K562 (cell line): ENCODE data around the gene WDR45B. TPM values are rescaled to one million over a fixed set of nuclear protein-coding genes. Genes with fewer than 3 reads are reported as not detected.
A peak's percentile ranks its signal among the peaks of the same experiment; 100 is the strongest.

Experiments used
- ATAC-seq: fragments of 200-7000 bp; cut with Tn5 transposase; 3 replicates; pipeline ENCODE4 v1.9.1; 2020; ENCODE audit warnings: moderate library complexity
- BruUV-seq: library from RNA; stranded (reverse); fragments of 400-500 nt; replicated peaks from 2 replicates; lab custom pipeline; 2021; lab: Mats Ljungman, UMichigan
- CTCF ChIA-PET: fragments of 300-600 bp; formaldehyde crosslinking; extraction: SDS; loops from one replicate; lab custom pipeline; 2021; ENCODE audit warnings: low intra/inter-chr PET ratio; lab: Yijun Ruan, JAX
- POLR2A ChIA-PET: fragments of 300-600, 350-650 bp; sonication (Branson Sonifier 250); formaldehyde crosslinking; extraction: SDS; loops from one replicate; lab custom pipeline; 2021; ENCODE audit warnings: antibody characterized with exemption, inconsistent platforms; lab: Yijun Ruan, JAX
- DNase-seq, 4 experiments: peaks; one replicate each; pipeline versions ENCODE4 v3.0.0 to v3.0.0-alpha.2; 2011 to 2018; ENCODE audit warnings: low spot score in 3 of 4, mixed read lengths in 3 of 4; ENCODE audit errors: extremely low read depth in 1 of 4
- FAIRE-seq: peaks from 2 replicates; lab custom pipeline; 2011; peaks lifted over from hg19 to GRCh38; lab: Jason Lieb, UNC
- H2AFZ ChIP-seq: 2 replicates; pipeline ENCODE4 v1.6.0; 2011; ENCODE audit warnings: low read depth, low read length, control low read depth, inconsistent platforms
- H3K27ac ChIP-seq: fragments of 200-600 bp; 3 replicates; pipeline ENCODE4 v1.8.0; 2011; ENCODE audit warnings: low read depth, mild to moderate bottlenecking, control low read depth, inconsistent platforms, low read length, moderate library complexity, mixed read lengths; ENCODE audit errors: extremely low read depth
- H3K27me3 ChIP-seq, 2 experiments: fragments of 300-600 bp in 1 of 2; 2 replicates in 1 of 2; 3 replicates in 1 of 2; pipeline versions ENCODE4 v1.6.0 to v1.8.0; 2011; ENCODE audit warnings: inconsistent platforms in 2 of 2, low read length in 2 of 2, mild to moderate bottlenecking in 1 of 2, mixed read lengths in 1 of 2, moderate library complexity in 1 of 2; ENCODE audit not compliant: control insufficient read depth in 2 of 2, insufficient read depth in 2 of 2
- H3K36me3 ChIP-seq: fragments of 300-600 bp; 3 replicates; pipeline ENCODE4 v1.8.0; 2011; ENCODE audit warnings: mild to moderate bottlenecking, low read length, inconsistent platforms; ENCODE audit not compliant: control insufficient read depth, insufficient read depth
- H3K4me1 ChIP-seq, 2 experiments: fragments of 200-600 bp in 1 of 2; replicated peaks in 1 of 2; 2 replicates in 1 of 2; 3 replicates in 1 of 2; pipeline versions ENCODE4 v1.5.1 to v1.8.0; 2011; ENCODE audit warnings: inconsistent platforms in 2 of 2, low read length in 2 of 2, mild to moderate bottlenecking in 1 of 2, mixed read lengths in 1 of 2, moderate library complexity in 1 of 2; ENCODE audit not compliant: control insufficient read depth in 2 of 2, insufficient read depth in 2 of 2
- H3K4me2 ChIP-seq: 2 replicates; pipeline ENCODE4 v1.6.1; 2011; ENCODE audit warnings: low read length, control low read depth, inconsistent platforms, mixed read lengths; ENCODE audit not compliant: insufficient read depth
- H3K4me3 ChIP-seq: fragments of 200-600 bp; sonication (generic), shearing (Covaris generic); 2 replicates; pipeline ENCODE4 v1.5.1; 2016; ENCODE audit warnings: control low read depth, inconsistent platforms
- H3K79me2 ChIP-seq: fragments of 200-600 bp; 3 replicates; pipeline ENCODE4 v1.8.0; 2011; ENCODE audit warnings: low read length, inconsistent platforms; ENCODE audit not compliant: control insufficient read depth, insufficient read depth
- H3K9ac ChIP-seq, 2 experiments: 2 replicates each; pipeline versions ENCODE4 v1.6.0 to v1.6.1; 2011; ENCODE audit warnings: low read depth in 2 of 2, low read length in 2 of 2, control low read depth in 1 of 2, inconsistent platforms in 1 of 2, mild to moderate bottlenecking in 1 of 2, mixed read lengths in 1 of 2; ENCODE audit not compliant: insufficient read depth in 1 of 2
- H3K9me1 ChIP-seq: one replicate; pipeline ENCODE4 v1.6.0; 2011; ENCODE audit warnings: inconsistent platforms, mild to moderate bottlenecking, low read length, moderate library complexity; ENCODE audit not compliant: control insufficient read depth, insufficient read depth
- H3K9me3 ChIP-seq: replicated peaks from 2 replicates; pipeline ENCODE4 v1.5.1; 2011; ENCODE audit warnings: low read depth, low read length, inconsistent platforms; ENCODE audit not compliant: control insufficient read depth, insufficient read depth
- H4K20me1 ChIP-seq: replicated peaks from 2 replicates; pipeline ENCODE4 v1.6.1; 2011; ENCODE audit warnings: low read length, inconsistent platforms, mixed read lengths; ENCODE audit not compliant: control insufficient read depth, insufficient read depth
- CBX3 ChIP-seq, 2 experiments: IDR thresholded peaks; 1 replicate in 1 of 2; 2 replicates in 1 of 2; pipeline ENCODE4 v1.6.1; 2012; ENCODE audit warnings: inconsistent platforms in 2 of 2, low read length in 2 of 2, borderline replicate concordance in 1 of 2, control low read depth in 1 of 2
- DDX20 ChIP-seq: fragments of 450-650 bp; IDR thresholded peaks from 2 replicates; pipeline ENCODE4 v1.6.1; 2016; ENCODE audit warnings: missing genetic modification characterization, low read depth, mild to moderate bottlenecking, missing compliant biosample characterization, moderate library complexity
- TRIM28 ChIP-seq: fragments of 450-650 bp; IDR thresholded peaks from 2 replicates; pipeline ENCODE4 v1.6.1; 2017
- ZFP1 ChIP-seq: fragments of 450-650 bp; formaldehyde crosslinking; IDR thresholded peaks from 2 replicates; pipeline ENCODE4 v1.4.0; 2020; ENCODE audit warnings: mild to moderate bottlenecking, mixed read lengths
- WGBS: fragments of 100-300 bp; shearing (Covaris generic); methylation state at CpG from one replicate; pipeline ENCODE4 v1.1.6; 2016; ENCODE audit warnings: low coverage, mixed read lengths; ENCODE audit not compliant: insufficient coverage; ENCODE audit errors: missing lambda C conversion rate; 5-methylcytosine and 5-hydroxymethylcytosine counted together
- in situ Hi-C: fragments of 300-500 bp; cut with MboI; formaldehyde crosslinking; loops from 4 replicates; pipeline ENCODE4 v1.15.0; 2018; ENCODE audit warnings: inconsistent platforms, mixed read lengths
- intact Hi-C: fragments of 100-400 bp; cut with micrococcal nuclease; formaldehyde crosslinking; loops from 2 replicates; pipeline ENCODE4 v1.14.2; 2022
- polyA plus RNA-seq, 8 experiments: library from polyadenylated mRNA; depleted of rRNA in 4 of 8; stranded (reverse) in 5 of 8; unstranded in 3 of 8; fragments of >200 nt; fragmentation: Nextera tagmentation in 2 of 8; fragmentation: Illumina TruSeq in 1 of 8; extraction: Ambion mirVana in 2 of 8; extraction: Trizol in 1 of 8; gene quantifications; 2 replicates each; pipeline versions ENCODE4 v1.2.1 to v1.2.3, GENCODE V29; 2011 to 2014; ENCODE audit warnings: inconsistent platforms in 1 of 8, missing spikeins in 1 of 8
- total RNA-seq, 7 experiments: library from RNA; depleted of rRNA in 6 of 7; stranded (reverse); fragments of >200 nt in 6 of 7; fragmentation: Illumina TruSeq in 2 of 7; extraction: Trizol in 2 of 7; gene quantifications; 2 replicates each; pipeline versions ENCODE4 v1.2.1 to v1.2.3, GENCODE V29; 2011 to 2021; ENCODE audit warnings: low replicate concordance in 1 of 7
- TF ChIP-seq, protein P1 (sequence below): sonication (generic); formaldehyde crosslinking; IDR thresholded peaks from 2 replicates; pipeline ENCODE4 v1.8.1; 2023; ENCODE audit warnings: mild to moderate bottlenecking, missing genetic modification reagents
- TF ChIP-seq, protein P2 (sequence below): IDR thresholded peaks from 3 replicates; pipeline ENCODE4 v1.6.1; 2011; ENCODE audit warnings: borderline replicate concordance, mild to moderate bottlenecking; ENCODE audit not compliant: insufficient read length, insufficient read depth

The WDR45B gene
- total and polyA plus RNA-seq, 9 of the 15 experiments (the other 6 are each of a cell fraction or from before 2014, with no cell fraction given), result 0.72 to 74.4 (median 35.9) TPM

DNA sequence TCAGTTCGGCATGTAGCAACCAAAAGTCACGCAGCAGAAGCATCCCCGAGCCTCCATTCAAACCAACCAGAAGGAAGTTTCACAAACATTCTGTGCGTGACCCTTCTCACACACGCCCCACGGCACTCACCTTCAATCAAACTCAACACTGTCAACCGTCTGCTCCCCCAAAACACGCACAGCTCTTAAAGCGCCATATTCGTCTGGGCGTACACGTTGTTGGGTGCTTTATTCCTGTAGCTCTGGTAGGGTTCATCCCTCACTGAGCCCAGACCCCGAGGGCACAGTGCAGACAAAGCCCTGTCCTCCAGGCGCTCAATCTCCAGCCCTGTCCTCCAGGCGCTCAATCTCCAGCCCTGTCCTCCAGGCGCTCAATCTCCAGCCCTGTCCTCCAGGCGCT is 48.0 kb upstream of the WDR45B start:
- in situ Hi-C loops, result no loop called here
- BruUV-seq, result no TSS peak
- Histone ChIP-seq H3K9ac (no peak overlapping the region), H4K20me1 (no peaks in the 10 kb centered on the region), H3K27me3 (peaks cover 0 to 6% of the 10 kb centered on the region in 2 experiments; a peak in 2 of 5 replicates), H3K79me2 (no peaks in the 10 kb centered on the region), H3K9me3 (peaks cover 8% of the 10 kb centered on the region), H3K36me3 (no peaks in the 10 kb centered on the region), H3K27ac (no peak overlapping the region), H2AFZ (no peak overlapping the region), H3K9me1 (no peaks in the 10 kb centered on the region), H3K4me3 (no peak overlapping the region), H3K4me1 (peaks cover 0 to 32% of the 10 kb centered on the region in 2 experiments; a peak in 3 of 5 replicates), H3K4me2 (no peak overlapping the region)
- ChIA-PET POLR2A (no interaction called here), CTCF (no interaction called here)
- 61% methylated on average over 16 of the region's 17 CpGs for WGBS
- TF ChIP-seq DDX20 (tag), result no peak
- TF ChIP-seq, protein P1, sequence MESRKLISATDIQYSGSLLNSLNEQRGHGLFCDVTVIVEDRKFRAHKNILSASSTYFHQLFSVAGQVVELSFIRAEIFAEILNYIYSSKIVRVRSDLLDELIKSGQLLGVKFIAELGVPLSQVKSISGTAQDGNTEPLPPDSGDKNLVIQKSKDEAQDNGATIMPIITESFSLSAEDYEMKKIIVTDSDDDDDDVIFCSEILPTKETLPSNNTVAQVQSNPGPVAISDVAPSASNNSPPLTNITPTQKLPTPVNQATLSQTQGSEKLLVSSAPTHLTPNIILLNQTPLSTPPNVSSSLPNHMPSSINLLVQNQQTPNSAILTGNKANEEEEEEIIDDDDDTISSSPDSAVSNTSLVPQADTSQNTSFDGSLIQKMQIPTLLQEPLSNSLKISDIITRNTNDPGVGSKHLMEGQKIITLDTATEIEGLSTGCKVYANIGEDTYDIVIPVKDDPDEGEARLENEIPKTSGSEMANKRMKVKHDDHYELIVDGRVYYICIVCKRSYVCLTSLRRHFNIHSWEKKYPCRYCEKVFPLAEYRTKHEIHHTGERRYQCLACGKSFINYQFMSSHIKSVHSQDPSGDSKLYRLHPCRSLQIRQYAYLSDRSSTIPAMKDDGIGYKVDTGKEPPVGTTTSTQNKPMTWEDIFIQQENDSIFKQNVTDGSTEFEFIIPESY (CRISPR knock-in tag), result peak; percentile 41; the same call in 1 of the 2 replicates
- ATAC-seq (no peak), FAIRE-seq (no peak), DNase-seq (no peak)
- intact Hi-C loops, result no loop called here

DNA sequence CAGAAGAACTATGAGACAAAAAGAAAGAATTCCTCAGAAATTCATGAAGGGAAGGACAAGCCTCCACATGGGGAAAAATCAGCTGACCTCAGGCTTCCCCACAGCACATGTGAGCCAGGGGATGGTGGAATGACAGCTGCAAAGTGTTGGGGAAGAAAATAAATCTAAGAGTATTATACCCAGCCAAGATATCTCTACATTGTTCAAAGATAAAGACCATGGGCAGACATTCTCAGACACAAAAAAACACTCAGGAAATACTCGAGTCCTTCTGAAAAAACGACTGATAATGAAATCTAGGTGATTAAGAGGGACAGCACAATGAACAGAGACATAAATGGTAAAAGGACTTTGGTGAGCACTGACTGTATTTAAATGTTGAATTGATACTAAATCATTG is 46.4 kb upstream of the WDR45B start:
- Histone ChIP-seq H3K4me2 (no peak overlapping the region), H3K79me2 (no peaks in the 10 kb centered on the region), H3K27me3 (peaks cover 0 to 13% of the 10 kb centered on the region in 2 experiments; a peak in 3 of 5 replicates), H3K4me3 (no peak overlapping the region), H3K9me3 (peaks cover 8% of the 10 kb centered on the region), H3K36me3 (no peaks in the 10 kb centered on the region), H3K9me1 (no peaks in the 10 kb centered on the region), H3K27ac (no peak overlapping the region), H3K4me1 (peaks cover 0 to 32% of the 10 kb centered on the region in 2 experiments; a peak in 3 of 5 replicates), H3K9ac (no peak overlapping the region), H2AFZ (no peak overlapping the region), H4K20me1 (0 out of 2 replicates have a peak, but pooled peaks cover 2% of the 10 kb centered on the region)
- DNase-seq (no peak), FAIRE-seq (no peak), ATAC-seq (no peak)
- no TSS peak for BruUV-seq
- ChIA-PET POLR2A (interaction anchor here (0.9 kb wide), 1 partner anchor 9 kb away, joined by 3 read pairs; no protein-coding TSS in a partner anchor), CTCF (no interaction called here)
- intact Hi-C loops, result no loop called here
- TF ChIP-seq ZFP1 (CRISPR knock-in tag) (peak; percentile 98), CBX3 (IDR thresholded peaks at IDR 0.05; ENCODE audit: borderline replicate concordance in 1 of 2, low read length in 2 of 2) (peak in 1 of 2 experiments; percentile 44; a peak in 1 of 3 replicates), TRIM28 (peak; percentile 63; the same call in 1 of the 2 replicates)
- TF ChIP-seq, protein P2, sequence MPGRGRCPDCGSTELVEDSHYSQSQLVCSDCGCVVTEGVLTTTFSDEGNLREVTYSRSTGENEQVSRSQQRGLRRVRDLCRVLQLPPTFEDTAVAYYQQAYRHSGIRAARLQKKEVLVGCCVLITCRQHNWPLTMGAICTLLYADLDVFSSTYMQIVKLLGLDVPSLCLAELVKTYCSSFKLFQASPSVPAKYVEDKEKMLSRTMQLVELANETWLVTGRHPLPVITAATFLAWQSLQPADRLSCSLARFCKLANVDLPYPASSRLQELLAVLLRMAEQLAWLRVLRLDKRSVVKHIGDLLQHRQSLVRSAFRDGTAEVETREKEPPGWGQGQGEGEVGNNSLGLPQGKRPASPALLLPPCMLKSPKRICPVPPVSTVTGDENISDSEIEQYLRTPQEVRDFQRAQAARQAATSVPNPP, result no peak
- in situ Hi-C loops, result no loop called here
- WGBS, result 8% methylated on average over 2 of the region's 2 CpGs
